HEK293 (cell line): ENCODE measurements around the gene FRS2.

Source experiments
- ATF2 ChIP-seq: fragments of 450-650 bp; formaldehyde crosslinking; IDR thresholded peaks from 2 replicates; pipeline ENCODE4 v1.5.1; 2016; ENCODE audit warnings: missing biosample characterization, missing genetic modification characterization, low read depth
- CTCF ChIP-seq: fragments of 450-650 bp; formaldehyde crosslinking; IDR thresholded peaks from 2 replicates; pipeline ENCODE4 v1.5.1; 2016; ENCODE audit warnings: missing biosample characterization, missing genetic modification characterization
- HOXA7 ChIP-seq: sonication (generic); formaldehyde crosslinking; IDR thresholded peaks from 2 replicates; pipeline ENCODE4 v1.8.1; 2022; ENCODE audit warnings: missing genetic modification reagents, borderline replicate concordance

GRCh38 chr12:69545081-69545480 is 74.9 kb downstream of the FRS2 start:
- no peak for TF ChIP-seq CTCF
- TF ChIP-seq ATF2 (tag by site-specific recombination): no peak
- TF ChIP-seq HOXA7 (CRISPR knock-in tag): no peak
